IPS-NIHi11 (cell line): ENCODE data around the gene TMEM151A.

Experiments
- DNase-seq: peaks from one replicate; pipeline ENCODE4 v3.0.0; 2012; ENCODE audit warnings: mixed read lengths, low spot score

The TMEM151A gene

DNA sequence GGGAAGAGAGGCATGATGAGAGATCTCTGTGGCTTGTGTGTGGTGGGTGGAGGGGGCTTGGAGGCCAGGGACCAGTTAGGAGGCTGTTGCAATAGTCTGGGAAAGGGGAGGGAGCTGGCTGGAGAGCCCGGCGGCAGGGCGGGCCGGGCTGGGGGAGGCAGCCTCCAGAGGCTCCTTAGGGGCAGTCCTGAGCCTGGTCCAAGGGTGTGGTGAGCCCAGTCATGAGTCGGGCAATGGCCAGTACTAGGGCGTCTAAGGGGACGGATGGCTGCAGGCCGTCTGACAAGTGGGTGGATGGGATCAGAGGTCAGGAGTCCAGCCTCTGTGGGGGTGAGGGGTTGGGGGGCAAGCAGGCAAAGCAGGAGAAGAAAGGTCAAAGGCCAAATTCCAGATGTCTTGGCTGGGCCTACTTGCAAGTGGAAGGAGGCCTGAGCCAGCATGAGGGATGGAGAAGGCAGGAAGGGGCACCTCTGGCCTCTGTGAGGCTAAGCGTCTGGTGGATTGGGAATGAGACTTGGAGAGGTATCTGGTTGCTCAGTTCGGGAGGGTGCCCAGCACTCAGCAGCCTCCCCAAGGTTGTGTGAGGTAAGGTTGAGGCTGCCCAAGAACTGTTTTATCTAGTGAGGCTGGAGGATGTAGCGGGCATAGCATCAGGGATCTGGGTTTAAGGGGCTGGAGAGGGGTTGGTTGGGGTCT lies 31.2 kb downstream of the TMEM151A start:
- DNase-seq, result no peak

DNA sequence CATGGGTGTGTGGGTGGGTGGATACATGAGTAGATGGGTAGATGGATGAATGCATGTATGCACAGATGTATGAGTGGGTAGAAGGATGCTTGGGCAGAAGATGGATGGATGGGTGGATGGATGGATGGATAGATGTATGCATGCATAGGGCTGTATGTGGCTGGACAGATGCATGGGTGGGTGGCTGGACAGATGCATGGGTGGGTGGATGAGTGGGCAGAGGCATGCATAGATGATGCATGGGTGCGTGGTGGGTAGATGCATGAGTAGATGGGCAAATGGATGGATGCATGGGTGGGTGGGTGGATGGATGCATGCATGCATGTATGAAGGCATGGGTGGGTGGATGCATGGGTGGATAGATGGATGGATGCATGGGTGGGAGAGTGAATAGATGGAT lies 32.0 kb downstream of the TMEM151A start:
- DNase-seq, result no peak

DNA sequence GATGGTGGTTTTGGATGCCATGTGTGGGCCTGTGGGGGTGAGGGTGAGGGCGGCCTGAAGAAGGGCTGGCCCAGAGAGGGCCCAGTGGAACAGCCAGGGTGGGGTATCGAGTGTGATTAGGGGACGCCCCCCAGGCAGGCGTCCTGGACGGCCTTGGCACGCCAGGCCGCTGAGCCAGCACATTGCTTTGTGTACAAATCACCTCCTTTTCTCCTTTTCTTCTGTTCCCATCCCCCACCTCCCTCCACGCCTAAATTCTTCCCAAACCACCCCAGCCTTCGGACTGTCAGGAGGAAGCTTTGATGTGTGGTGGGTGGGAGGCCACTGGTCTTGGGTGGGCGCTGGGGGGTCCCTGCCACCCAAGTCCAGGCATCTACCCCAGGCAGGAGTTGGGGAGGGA lies 33.0 kb downstream of the TMEM151A start:
- DNase-seq, result no peak

DNA sequence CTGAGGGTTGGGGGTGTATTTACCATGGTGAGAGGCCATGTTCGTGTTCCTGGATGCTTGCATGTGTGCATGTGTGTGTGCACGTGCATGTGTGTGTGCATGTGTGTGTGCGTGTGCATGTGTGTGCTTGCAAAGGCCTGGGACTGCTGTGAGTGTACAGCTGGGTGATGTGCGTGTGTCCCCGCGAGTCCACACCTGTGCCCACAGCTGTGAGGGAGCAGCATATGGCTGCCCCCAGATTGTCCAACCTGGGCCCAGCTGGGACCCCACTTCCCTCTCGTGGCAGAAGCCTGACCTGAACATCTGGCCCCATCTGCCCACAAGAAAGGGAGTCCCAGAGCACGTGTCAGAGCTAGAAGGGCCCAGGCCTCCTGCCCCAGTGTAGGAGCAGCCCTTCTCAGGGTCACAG lies 33.6 kb downstream of the TMEM151A start:
- DNase-seq, result no peak

DNA sequence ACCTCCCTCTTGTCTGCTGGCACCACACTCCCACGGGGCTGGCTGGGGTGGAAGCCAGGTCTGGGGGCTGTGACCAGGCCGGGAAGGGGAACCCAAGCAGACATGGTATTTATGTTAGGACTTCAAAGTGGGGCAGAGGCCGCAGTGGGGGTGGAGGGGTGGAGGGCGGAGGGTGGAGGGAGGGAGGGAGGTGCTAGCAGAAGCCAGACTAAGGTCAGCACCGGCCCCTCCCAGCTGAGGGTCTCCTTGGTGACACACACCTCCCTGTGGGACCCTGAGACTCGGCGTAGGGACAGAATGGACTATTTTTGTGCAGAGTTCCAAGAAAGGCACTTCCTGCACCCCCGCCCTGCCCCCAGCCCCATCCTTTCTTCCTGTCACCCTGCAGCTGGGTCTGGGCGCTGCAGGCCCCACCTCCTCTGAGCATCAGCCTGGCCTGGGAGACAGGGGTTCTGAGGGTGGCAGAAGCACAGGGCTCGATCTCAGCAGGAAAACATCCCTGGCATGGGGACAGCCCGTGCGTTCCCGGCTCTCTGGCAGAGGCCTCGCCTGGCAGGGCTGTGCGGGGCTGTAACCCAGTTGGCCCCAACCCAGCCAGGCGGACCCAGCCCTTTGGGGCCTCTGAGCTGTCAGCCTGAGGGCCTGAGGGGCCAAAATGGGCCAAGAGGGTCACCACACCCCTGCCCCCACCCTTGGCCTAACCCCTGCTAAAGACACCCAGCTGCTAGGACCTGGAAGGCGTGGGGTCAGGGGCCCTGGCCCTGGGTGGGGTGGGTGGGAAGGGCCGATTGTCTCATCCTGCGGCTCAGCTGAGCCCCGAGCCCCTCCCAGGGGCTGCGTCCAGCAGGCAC lies 34.8 kb downstream of the TMEM151A start:
- no peak for DNase-seq

DNA sequence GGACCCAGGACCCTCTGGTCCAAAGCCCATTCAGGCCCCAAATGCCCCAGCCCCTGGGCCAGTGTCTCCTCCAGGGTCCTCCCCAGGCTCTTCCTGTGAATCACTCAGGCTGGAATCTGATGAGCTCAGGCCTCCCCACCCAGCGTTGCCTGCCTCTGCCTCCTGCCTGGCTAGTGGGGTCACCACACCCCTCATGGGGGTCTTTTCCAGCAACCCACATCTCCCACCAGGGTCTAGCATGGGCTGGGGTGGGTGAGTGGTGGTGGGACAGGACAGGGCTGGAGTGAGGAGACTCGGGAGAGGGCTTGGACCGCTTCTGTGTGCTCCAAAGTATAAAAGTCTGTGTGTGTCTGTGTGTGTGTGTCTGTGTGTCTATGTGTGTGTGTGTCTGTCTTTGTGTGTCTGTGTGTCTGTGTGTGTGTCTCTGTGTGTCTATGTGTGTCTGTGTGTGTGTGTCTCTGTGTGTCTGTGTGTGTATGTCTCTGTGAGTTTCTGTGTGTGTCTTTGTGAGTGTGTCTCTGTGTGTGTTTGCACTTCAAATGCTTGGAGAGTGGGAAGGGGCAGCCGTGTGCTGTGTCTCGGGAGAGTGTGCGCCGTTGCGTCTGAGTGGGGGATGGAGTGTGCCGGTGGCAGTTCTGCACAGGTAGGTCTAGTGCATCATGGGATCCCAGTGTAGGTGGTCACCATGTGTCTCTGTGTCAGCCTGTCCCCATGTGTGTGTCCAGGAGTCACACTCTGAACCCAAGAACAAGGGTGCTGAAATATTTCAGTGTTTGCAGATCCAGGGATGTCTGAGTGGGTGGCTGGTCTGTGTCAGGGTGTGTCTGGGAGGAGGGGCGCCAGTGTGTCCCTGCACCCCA lies 35.7 kb downstream of the TMEM151A start:
- no peak for DNase-seq

DNA sequence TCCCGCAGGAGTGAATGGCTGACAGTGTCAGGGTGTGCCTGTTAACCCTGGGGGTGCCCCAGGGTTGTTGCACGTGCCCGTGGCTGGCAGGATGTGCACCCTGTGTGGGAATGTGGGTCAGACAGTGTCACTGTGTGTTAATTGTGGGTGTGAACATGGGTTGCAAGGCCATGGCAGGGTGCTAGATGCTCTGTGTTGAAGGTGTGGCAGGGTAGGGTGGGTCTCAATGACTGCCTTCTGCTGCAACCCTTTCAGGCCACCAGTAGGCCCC lies 36.3 kb downstream of the TMEM151A start:
- no peak for DNase-seq

DNA sequence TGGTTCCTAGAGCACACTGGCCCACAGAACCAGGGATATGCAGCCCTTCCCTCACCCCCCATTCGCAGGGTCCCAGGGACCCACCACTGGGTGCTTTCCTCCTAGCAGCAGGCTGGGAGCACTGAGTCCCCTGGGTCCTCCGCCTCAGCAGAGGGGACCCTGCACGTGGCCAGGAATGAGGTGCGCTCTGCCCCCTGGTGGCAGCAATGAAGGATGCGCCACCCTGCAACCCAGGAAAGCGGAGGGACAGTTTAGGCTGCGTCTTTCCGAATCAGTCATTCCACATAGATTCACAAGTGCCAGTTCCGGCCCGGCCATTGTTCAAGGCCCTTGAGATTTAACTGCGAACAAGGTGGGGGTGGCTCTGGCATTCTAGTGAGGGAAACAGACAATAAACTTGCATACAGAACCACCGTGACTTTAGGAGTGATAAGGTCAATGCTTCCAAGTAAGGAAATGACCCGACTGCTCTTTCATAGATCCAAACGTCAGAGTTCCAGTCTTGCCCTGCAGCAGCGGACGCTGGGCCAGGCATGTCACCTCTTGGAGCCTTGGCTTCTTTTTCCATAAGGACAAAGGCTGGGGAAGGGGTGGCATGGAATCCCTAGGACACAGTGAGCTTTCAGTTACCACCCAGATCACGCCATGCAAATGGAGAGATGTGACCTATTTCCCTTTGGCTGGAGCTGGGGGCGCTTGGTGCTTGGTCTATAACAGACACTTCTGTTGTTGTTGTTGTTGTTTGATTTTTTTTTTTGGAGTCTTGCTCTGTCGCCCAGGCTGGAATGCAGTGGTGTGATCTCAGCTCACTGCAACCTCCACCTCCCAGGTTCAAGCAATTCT lies 36.8 kb downstream of the TMEM151A start:
- peak; percentile 86 for DNase-seq

DNA sequence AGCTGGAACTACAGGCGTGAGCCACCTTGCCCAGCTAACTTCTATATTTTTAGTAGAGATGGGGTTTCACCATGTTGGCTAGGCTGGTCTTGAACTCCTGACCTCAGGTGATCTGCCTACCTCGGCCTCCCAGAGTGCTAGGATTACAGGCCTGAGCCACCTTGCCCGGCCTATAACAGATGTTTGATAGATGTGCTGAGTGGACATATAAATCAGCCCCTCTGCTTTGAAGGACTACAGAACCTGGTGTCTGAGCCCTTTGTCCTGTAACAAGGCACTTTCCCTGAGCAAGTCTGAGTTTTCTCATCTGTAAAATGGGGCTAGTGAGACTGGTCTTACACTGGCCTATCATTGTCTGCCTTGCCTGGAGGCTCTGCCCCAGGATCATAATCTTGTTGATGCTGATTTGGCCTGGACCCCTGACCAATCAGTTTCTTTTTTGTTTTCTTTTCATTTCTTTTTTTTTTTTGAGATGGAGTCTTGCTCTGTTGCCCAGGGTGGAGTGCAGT lies 37.5 kb downstream of the TMEM151A start:
- no peak for DNase-seq

DNA sequence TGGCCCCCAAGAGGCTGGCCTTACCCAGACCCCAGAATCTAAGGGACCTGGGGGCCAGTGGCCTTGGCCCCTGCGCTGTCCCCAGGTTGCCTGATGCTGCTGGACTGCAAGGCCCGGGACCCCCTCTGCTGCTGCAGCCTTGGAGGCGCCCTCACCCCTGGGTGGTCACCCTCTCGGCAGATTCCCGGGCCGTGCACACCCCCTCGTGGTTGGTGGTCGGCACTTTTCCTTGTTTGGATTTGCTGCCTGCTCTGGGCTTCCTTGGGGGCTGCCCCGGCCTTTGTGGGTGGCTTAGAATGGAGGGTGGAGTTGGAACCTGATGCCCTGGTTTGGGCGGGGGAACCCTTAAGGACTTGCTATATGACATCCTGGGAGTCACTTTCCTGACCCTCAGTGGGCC lies 39.2 kb downstream of the TMEM151A start:
- DNase-seq, result no peak

DNA sequence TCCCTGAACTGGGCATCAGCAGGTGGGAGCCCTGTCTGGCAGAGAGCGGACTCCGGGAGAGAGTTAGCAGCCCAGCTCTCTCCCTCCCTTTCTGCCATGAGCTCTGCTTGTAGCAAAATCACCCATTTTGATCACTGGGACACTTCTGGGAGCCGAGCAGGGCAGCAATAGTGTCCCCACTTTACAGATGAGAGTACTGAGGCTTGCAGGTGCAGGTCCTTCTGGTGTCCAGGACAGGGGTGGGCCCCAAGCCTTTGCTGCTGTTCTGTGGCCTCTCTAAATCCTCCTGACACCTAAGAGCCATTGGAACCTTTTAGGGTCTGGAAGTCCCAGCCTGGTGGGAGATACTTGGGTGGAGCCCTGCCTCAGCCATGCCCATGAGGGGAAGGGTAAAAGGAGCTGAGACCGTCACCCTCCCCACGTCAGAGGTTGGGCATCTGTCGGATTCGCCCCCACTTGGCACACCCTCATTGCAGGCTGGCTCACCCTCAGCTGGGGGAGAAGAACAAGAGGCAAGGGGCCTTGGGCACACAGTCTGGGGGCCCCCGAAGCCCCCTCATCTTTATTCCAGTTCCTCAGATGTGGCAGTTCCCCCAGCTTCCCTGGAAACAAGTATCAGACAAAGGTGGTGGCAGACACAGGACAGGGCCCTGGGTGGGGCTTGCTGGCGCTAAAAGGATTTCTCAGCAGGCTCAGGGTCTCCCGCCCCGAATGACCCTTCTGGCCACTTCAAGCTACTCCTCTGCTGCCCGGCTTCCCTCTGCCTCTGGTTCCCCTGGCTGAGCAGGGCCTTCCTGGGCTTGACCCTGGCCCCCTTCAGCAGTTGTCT lies 40.1 kb downstream of the TMEM151A start:
- no peak for DNase-seq

DNA sequence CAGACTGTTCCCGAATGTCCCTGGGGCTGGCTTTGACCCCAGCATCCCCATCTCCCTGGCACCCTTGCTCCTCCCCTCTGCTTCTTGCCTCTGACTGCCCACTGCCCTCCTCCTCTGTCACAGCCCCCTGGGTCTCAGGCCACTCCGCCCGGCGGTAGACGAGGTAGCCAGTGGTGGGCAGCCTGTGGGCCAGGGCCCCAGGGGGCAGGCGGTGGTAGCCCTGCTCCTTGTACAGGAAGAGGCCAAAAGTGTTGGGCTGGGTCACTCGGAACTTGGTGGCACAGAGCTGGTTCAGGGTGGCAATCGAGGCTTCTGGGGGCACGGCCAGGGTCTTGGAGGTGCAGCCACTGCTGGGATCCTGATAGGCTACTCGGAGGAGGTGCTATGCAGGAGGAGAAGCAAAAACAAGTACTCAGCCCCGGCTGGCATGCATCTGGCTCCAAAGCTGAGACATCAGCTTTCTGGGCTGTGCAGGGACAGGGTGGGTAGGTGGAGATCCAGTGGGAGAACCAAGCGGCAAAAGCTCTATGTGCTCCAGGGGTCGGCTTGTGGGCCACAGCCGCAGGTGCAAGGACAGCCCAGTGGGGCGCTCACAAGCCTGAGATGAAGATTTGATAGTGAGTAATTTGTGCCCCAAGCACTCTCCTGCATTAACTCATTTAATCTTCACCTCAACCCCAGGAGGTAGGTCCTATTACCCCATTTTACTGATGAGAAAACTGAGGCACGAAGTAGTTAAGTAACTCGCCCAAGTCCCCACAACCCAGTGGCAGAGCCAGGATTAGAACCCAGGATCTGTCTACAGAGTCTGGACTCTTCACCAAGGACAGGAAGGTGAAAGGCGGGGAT lies 40.9 kb downstream of the TMEM151A start:
- DNase-seq, result no peak

DNA sequence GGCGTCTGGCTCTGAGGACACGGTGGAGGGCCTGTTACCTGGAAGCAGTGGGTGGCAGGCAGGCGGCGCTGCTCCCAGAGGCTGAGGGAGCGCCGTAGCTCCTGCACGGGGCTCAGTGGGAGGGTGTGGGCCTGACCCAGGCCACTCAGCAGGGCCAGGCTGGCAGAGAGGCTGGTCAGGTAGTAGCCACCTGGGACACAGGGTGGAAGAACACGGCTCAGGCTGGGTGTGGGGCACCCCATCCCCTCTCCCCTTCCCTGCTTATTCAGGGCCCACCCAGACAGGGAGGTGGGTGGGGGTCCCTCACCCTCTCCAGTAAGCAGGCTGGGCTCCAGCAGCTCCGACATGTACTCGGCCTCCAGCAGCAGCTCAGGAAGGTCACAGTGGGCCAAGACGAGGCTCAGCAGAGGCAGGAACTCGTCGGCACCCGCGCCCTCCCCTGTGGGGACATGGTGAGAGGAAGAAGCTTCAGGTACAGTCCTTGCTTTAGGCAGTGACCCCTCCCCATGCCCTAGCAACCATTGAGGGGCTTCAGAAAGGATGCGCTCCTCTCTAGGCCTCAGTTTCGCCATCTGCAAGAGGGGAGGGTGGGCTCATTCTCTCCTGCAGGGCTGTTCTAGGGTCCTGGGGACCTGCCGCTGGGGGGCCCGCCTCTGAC lies 41.7 kb downstream of the TMEM151A start:
- DNase-seq, result no peak

DNA sequence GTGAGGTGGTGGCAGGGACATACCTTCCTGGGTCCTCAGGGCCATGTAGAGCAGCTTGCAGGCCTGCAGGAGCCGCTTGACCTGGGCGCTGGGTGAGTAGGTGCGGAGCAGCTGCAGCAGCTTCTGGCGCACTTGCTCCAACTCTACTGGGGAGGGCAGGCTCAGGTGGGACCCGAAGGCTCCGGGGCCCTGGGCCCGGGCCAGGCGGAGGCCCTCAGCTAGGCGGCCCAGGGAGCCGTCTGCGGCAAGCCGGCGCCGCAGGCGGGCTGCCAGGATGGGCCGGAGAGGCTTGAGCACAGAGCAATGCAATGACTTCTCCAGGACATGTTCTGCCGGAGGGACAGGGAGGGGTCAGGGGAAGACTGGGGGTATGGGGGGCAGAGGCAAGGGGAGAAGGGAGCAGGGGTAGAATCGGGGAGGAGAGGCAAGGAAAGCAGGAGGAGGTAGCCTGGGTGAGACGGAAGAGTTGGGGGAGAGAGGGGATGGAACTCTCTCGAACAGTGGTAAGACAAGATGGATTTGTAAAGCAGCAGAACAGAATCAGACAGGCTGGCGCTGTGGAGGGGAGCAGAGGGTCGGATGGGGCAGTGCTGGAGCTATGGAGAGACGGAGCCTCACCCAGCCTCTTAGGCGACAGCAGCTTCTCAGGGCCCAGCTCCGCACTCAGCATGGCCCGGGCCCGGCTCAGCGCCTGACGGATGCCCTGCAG lies 42.4 kb downstream of the TMEM151A start:
- no peak for DNase-seq

DNA sequence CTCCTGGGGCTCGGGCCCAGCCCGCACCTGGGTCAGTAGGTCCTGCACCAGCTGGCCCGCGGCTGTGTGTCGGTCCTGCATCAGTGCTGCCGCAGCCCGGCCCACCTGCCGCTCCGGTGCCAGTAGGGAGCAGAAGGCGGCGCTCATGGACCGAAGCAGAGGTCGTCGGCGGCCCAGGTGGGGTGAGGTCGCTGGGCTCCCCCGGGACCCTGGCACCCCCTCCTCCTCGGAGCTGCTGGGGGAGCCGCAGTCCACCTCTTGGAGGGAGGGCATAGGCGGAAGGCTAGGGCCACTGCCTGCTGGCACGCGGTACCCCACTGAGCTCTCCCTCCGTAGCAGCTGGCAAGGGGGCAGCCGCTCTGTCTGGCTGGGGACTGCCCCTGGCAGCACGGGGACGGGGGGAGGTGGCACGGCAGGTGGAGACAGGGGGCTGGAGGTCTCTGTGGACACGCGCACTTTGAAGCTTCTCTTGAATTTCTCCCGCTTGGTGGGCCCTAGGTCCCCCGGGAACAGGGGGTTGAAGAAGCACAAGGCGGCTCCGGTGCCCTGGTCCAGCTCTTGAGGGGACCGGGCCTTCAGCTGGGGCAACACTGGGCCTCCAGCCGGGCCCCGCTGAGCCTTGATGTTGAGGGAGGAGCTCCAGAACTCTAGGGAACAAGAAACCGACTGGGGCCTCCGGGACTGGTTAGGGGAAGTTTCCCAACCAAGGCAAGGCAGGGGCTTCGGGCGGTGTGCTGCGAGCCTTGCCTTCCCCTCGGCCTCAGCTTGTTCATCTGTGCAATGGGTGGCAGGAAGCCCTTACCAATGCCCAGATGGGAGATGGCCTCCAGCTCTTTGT lies 43.1 kb downstream of the TMEM151A start:
- DNase-seq, result no peak

DNA sequence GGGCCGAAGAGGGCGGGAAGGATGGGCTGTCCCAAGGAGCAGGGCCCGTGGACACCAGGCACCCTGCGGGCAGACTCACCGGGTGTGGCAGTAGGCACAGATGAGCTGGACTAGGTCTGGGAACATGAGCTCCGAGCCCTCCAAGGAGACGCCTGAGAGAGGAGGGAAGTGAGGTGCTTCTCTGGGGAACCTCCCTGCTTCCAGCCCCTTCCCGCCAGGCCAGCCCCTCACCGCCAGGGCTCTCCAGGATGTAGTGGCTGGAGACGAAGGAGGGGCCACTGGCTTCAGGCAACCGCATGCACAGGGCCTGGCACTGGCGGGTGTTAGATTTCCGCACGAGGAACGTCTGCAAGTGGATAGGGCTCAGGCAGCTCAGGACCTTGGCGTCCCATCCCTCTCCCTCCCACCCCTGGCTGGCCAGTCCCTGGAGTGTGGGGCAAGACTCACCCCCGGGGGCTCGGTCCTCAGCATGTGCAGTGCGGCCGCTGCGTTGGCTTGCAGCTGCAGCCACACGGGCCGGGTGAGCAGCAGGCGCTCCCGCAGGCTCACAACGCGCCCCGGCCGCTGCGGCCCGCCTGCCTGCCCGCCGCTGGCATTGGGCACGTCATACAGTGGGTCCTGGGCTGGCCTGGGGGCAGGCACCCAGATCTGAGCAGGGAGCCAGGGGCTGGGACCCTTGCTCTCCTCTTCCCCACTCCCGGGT lies 44.0 kb downstream of the TMEM151A start:
- peak; percentile 80 for DNase-seq
